Activated CD8-positive, alpha-beta T cell treated with anti-CD3 and anti-CD28 coated beads, Interleukin-2, amount 10 ng/mL, durations not matched to agents 7 days and 5 days (primary cell): ENCODE data around the gene BBS9. TPM values are rescaled to one million over a fixed set of nuclear protein-coding genes. Genes with fewer than 3 reads are reported as not detected.
"Not testable (repeated sequence)": the region's sequence is repeated elsewhere in the genome, so short reads cannot be mapped to it uniquely, and the experiment has no call there.

ENCODE experiments used
- ATAC-seq: fragments of 150-1000 bp; cut with Tn5 transposase; one replicate; pipeline ENCODE4 v1.10.0; 2021; ENCODE audit warnings: moderate library complexity
- CTCF ChIA-PET: fragments of 350-600 bp; sonication (Branson Sonifier 250); formaldehyde crosslinking; loops from one replicate; lab custom pipeline; 2021; ENCODE audit warnings: antibody characterized with exemption; lab: Charles Lee
- POLR2A ChIA-PET: fragments of 350-600 bp; sonication (Branson Sonifier 250); formaldehyde crosslinking; loops from one replicate; lab custom pipeline; 2021; ENCODE audit warnings: antibody characterized with exemption; lab: Charles Lee
- DNase-seq: peaks from one replicate; pipeline ENCODE4 v3.0.0-alpha.2; 2020
- H3K27ac Mint-ChIP-seq: one replicate; pipeline ENCODE4 v1.8.0; 2021; ENCODE audit warnings: mild to moderate bottlenecking, mixed read lengths
- H3K27me3 Mint-ChIP-seq: one replicate; pipeline ENCODE4 v1.8.0; 2021; ENCODE audit warnings: low read depth, mixed read lengths
- H3K36me3 Mint-ChIP-seq: one replicate; pipeline ENCODE4 v1.8.0; 2021; ENCODE audit warnings: low read depth, mixed read lengths
- H3K4me1 Mint-ChIP-seq: one replicate; pipeline ENCODE4 v1.8.0; 2021; ENCODE audit warnings: low read depth, mixed read lengths
- H3K4me3 Mint-ChIP-seq: one replicate; pipeline ENCODE4 v1.8.0; 2021; ENCODE audit warnings: mild to moderate bottlenecking, mixed read lengths
- H3K9me3 Mint-ChIP-seq: one replicate; pipeline ENCODE4 v1.8.0; 2022; ENCODE audit warnings: mixed read lengths; ENCODE audit not compliant: insufficient read depth
- total RNA-seq, 2 experiments: library from RNA; stranded (reverse); gene quantifications; one replicate each; pipeline ENCODE4 v1.2.3, GENCODE V29; 2021

BBS9 gene
- total RNA-seq, 2 experiments from 2014 or later = 7.9 to 11.8 TPM

GRCh38 chr7:33201821-33202220 lies 72.5 kb downstream of the BBS9 start:
- Mint-ChIP-seq H3K27ac (no peak overlapping the region), H3K27me3 (no peaks in the 10 kb centered on the region), H3K4me1 (peaks cover 3% of the 10 kb centered on the region), H3K4me3 (no peak overlapping the region), H3K36me3 (no peaks in the 10 kb centered on the region), H3K9me3 (no peaks in the 10 kb centered on the region)
- CTCF ChIA-PET = no interaction called here
- POLR2A ChIA-PET = no interaction called here
- ATAC-seq (no peak), DNase-seq (no peak)

DNA sequence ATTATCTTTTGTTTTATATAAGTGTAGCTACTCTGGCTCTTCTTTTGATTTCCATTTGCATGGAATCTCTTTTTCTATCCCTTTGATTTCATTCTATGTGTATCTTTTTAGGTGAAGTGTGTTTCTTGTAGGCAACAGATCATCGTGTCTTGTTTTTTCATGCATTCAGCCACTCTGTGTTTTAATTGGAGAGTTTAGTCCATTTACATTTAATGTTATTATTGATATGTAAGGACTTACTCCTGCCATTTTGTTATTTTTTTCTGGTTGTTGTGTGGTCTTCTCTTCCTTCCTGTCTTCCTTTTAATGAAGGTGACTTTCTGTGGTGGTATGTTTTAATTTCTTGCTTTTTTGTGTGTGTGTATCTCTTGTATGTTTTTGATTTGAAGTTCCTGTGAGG lies 81.6 kb downstream of the BBS9 start:
- no peak overlapping the region for H3K4me3 Mint-ChIP-seq
- CTCF ChIA-PET = no interaction called here
- no peaks in the 10 kb centered on the region for H3K27me3 Mint-ChIP-seq
- H3K36me3 Mint-ChIP-seq = peaks cover 1% of the 10 kb centered on the region
- DNase-seq (no peak), ATAC-seq (no peak)
- H3K4me1 Mint-ChIP-seq = no peaks in the 10 kb centered on the region
- H3K9me3 Mint-ChIP-seq = peaks cover 27% of the 10 kb centered on the region
- H3K27ac Mint-ChIP-seq = no peak overlapping the region
- POLR2A ChIA-PET = no interaction called here

DNA sequence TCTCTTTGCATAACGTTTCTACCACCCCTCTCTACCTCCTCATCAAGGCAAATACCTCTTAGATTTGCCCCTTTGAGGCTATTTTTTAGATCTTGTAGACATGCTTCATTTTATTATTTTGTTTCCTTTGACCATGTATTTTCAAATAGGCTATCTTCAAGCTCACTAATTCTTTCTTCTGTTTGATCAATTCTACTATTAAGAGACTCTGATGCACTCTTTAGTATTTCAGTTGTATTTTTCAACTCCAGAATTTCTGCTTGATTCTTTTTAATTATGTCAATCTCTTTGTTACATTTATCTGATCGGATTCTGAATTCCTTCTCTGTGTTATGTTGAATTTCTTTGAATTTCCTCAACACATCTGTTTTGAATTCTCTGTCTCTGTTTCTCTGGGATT lies 82.8 kb downstream of the BBS9 start:
- DNase-seq = no peak
- Mint-ChIP-seq H3K4me3 (no peak overlapping the region), H3K36me3 (peaks cover 1% of the 10 kb centered on the region), H3K4me1 (no peaks in the 10 kb centered on the region), H3K9me3 (peaks cover 27% of the 10 kb centered on the region), H3K27ac (no peak overlapping the region), H3K27me3 (no peaks in the 10 kb centered on the region)
- ATAC-seq = no peak
- CTCF ChIA-PET = no interaction called here
- POLR2A ChIA-PET = no interaction called here

DNA sequence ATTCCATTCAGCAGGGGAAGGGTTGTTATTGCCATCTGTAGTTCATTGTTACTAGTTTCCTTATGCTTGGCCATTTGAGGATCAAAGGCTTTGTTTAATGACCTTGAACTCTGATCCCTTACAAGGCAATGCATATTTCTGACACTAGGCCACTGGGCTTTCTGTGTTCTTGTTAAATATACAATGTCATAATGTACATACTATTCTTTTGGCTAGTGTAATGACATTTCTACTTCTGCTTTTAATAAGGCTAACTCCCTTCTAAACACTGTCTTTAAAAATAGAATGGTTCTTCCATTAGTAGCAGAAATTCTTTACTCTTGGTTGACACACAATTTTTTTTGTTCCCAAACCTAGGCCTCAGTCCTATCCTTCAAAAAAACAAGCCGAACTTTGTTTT lies 86.6 kb downstream of the BBS9 start:
- Mint-ChIP-seq H3K27me3 (no peaks in the 10 kb centered on the region), H3K9me3 (peaks cover 16% of the 10 kb centered on the region), H3K4me3 (no peak overlapping the region), H3K36me3 (no peaks in the 10 kb centered on the region), H3K27ac (no peak overlapping the region), H3K4me1 (no peaks in the 10 kb centered on the region)
- ChIA-PET POLR2A (no interaction called here), CTCF (no interaction called here)
- DNase-seq (no peak), ATAC-seq (no peak)

DNA sequence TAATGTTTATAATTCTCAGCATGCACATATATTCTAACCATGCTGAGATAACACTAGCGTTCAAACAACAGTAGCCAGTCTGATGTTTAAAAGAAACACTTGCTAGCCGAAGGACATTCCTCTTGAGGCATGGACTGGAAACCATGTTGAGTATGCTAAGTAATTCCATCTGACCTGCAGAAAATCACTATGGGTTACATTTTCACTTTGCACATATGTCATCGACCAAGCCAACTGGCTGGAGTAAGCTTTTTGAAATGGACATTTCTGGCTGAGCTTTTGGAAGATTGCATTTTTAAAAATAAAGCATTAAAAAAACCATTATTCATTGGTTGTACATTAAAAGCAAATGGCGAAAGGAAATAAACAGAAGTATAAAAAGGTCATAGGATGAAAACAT lies 88.2 kb downstream of the BBS9 start:
- ATAC-seq = no peak
- Mint-ChIP-seq H3K4me3 (no peak overlapping the region), H3K9me3 (peaks cover 1% of the 10 kb centered on the region), H3K27me3 (no peaks in the 10 kb centered on the region), H3K36me3 (no peaks in the 10 kb centered on the region), H3K27ac (no peak overlapping the region), H3K4me1 (no peaks in the 10 kb centered on the region)
- ChIA-PET CTCF (no interaction called here), POLR2A (no interaction called here)
- DNase-seq = no peak

DNA sequence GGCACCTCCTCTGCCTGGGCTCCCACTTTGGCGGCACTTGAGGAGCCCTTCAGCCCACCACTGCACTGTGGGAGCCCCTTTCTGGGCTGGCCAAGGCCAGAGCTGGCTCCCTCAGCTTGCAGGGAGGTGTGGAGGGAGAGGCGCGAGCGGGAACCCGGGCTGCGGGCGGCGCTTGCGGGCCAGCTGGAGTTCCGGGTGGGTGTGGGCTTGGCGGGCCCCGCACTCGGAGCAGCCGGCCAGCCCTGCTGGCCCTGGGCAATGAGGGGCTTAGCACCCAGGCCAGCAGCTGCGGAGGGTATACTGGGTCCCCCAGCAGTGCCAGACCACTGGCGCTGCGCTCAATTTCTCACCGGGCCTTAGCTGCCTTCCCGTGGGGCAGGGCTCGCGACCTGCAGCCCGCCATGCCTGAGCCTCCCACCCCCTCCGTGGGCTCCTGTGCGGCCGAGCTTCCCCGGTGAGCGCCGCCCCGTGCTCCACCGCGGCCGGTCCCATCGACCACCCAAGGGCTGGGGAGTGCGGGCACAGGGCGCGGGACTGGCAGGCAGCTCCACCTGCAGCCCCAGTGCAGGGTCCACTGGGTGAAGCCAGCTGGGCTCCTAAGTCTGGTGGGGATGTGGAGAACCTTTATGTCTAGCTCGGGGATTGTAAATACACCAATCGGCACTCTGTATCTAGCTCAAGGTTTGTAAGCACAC lies 89.6 kb downstream of the BBS9 start:
- ATAC-seq, H3K4me1 Mint-ChIP-seq, DNase-seq, CTCF ChIA-PET, H3K4me3 Mint-ChIP-seq, H3K27ac Mint-ChIP-seq, POLR2A ChIA-PET, H3K27me3 Mint-ChIP-seq, H3K9me3 Mint-ChIP-seq, H3K36me3 Mint-ChIP-seq: not testable (repeated sequence)

- Mint-ChIP-seq H3K27me3 (no peaks in the 10 kb centered on the region), H3K4me3 (no peak overlapping the region), H3K36me3 (no peaks in the 10 kb centered on the region), H3K9me3 (no peaks in the 10 kb centered on the region), H3K27ac (no peak overlapping the region), H3K4me1 (no peaks in the 10 kb centered on the region)
- POLR2A ChIA-PET = no interaction called here
- CTCF ChIA-PET = no interaction called here
- ATAC-seq = no peak
- no peak for DNase-seq
Measured at GRCh38 chr7:33220231-33220630, 90.9 kb downstream of the BBS9 start.

DNA sequence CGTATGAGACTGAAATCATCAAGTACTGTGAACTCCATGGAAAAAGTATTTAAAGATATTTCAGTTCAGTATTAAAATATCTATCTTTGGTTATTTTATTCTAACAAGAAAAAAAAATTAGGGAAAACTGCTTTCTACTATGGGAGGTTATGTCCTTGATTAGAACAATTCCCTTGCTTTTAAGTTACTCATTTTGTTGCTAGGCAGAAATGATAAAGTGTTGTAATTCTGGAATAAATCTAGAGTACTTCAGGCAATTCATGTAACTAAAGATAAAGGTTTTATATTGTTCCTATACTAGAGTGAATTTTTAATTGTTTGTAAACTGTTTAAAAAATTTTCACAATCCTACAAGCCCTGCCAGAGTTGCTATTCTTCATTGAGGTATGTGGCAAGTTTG lies 92.0 kb downstream of the BBS9 start:
- no peak overlapping the region for H3K4me3 Mint-ChIP-seq
- no peak for DNase-seq
- ATAC-seq = no peak
- no peaks in the 10 kb centered on the region for H3K27me3 Mint-ChIP-seq
- no peaks in the 10 kb centered on the region for H3K4me1 Mint-ChIP-seq
- no peaks in the 10 kb centered on the region for H3K36me3 Mint-ChIP-seq
- ChIA-PET POLR2A (no interaction called here), CTCF (no interaction called here)
- H3K9me3 Mint-ChIP-seq = no peaks in the 10 kb centered on the region
- H3K27ac Mint-ChIP-seq = no peak overlapping the region

DNA sequence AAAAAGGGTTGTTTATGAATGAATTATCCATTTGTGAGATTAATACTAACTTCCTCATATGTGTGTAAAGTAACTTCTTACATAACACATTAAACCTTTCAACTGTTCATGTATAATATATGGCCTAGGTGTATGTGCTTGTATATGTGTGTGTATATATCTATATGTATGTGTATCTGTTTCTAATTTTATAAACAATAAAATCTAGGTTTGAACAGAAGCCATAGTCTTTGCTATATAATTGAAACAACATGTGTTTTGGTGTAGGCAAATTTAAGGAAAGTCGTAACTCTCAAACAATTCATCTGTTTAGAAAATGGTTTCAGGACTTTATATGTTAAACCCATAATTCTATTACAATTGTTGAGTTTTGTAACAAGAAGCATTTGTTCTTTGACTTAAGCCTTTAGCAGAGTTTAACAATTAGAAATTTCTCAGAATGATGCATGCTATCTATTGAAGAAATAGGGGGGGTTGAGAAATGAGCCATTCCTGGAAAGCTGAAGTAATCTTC lies 103.3 kb downstream of the BBS9 start:
- no peaks in the 10 kb centered on the region for H3K9me3 Mint-ChIP-seq
- no peaks in the 10 kb centered on the region for H3K36me3 Mint-ChIP-seq
- no peak for DNase-seq
- no peak overlapping the region for H3K27ac Mint-ChIP-seq
- no peaks in the 10 kb centered on the region for H3K4me1 Mint-ChIP-seq
- no peaks in the 10 kb centered on the region for H3K27me3 Mint-ChIP-seq
- ATAC-seq = no peak
- no peak overlapping the region for H3K4me3 Mint-ChIP-seq
- CTCF ChIA-PET = interaction anchor here (1.2 kb wide), 1 partner anchor 11 kb away, joined by 4 read pairs; no protein-coding TSS in a partner anchor
- POLR2A ChIA-PET = no interaction called here

GRCh38 chr7:33233659-33234058 lies 104.3 kb downstream of the BBS9 start:
- ATAC-seq = no peak

GRCh38 chr7:33237036-33237435 lies 107.7 kb downstream of the BBS9 start:
- H3K36me3 Mint-ChIP-seq = no peaks in the 10 kb centered on the region
- CTCF ChIA-PET = interaction anchor here (0.7 to 0.8 kb wide), 2 partner anchors 20 to 524 kb away, joined by 3 read pairs; no protein-coding TSS in a partner anchor
- H3K27ac Mint-ChIP-seq = no peak overlapping the region
- ATAC-seq (no peak), DNase-seq (no peak)
- H3K27me3 Mint-ChIP-seq = no peaks in the 10 kb centered on the region
- no peaks in the 10 kb centered on the region for H3K9me3 Mint-ChIP-seq
- H3K4me1 Mint-ChIP-seq = no peaks in the 10 kb centered on the region
- POLR2A ChIA-PET = no interaction called here
- no peak overlapping the region for H3K4me3 Mint-ChIP-seq

More at GRCh38 chr7:33233659-33234058, 104.3 kb downstream of the BBS9 start:
- POLR2A ChIA-PET = no interaction called here
- no peaks in the 10 kb centered on the region for H3K36me3 Mint-ChIP-seq
- no peaks in the 10 kb centered on the region for H3K4me1 Mint-ChIP-seq
- no peak for DNase-seq
- no peaks in the 10 kb centered on the region for H3K27me3 Mint-ChIP-seq
- no peak overlapping the region for H3K4me3 Mint-ChIP-seq
- CTCF ChIA-PET = interaction anchor here (1.2 kb wide), 1 partner anchor 10 kb away, joined by 4 read pairs; no protein-coding TSS in a partner anchor
- H3K9me3 Mint-ChIP-seq = no peaks in the 10 kb centered on the region
- no peak overlapping the region for H3K27ac Mint-ChIP-seq

- H3K27ac Mint-ChIP-seq = no peak overlapping the region
- no peak for DNase-seq
- no peak overlapping the region for H3K4me3 Mint-ChIP-seq
- H3K27me3 Mint-ChIP-seq = no peaks in the 10 kb centered on the region
- CTCF ChIA-PET = interaction anchor here (1.4 to 2.2 kb wide), 2 partner anchors 10 to 14 kb away, joined by 4 to 9 read pairs; no protein-coding TSS in a partner anchor
- H3K9me3 Mint-ChIP-seq = no peaks in the 10 kb centered on the region
- ATAC-seq = no peak
- H3K36me3 Mint-ChIP-seq = no peaks in the 10 kb centered on the region
- H3K4me1 Mint-ChIP-seq = no peaks in the 10 kb centered on the region
- POLR2A ChIA-PET = no interaction called here
Measured at GRCh38 chr7:33243319-33243881, 114.0 kb downstream of the BBS9 start.
